NCI-H748 (cell line): ENCODE data around the gene INTS3.

Experiments used
- DNase-seq: peaks from one replicate; lab custom pipeline; 2025; ENCODE audit not compliant: unreplicated experiment; lab: John Stamatoyannopoulos, UW

Gene INTS3

GRCh38 chr1:153794624-153795329 is 66.9 kb downstream of the INTS3 start:
- DNase-seq, result no peak

- no peak for DNase-seq
Observed at GRCh38 chr1:153795330-153795837, 67.5 kb downstream of the INTS3 start.

- no peak for DNase-seq
Observed at GRCh38 chr1:153795934-153796785, 68.3 kb downstream of the INTS3 start.

DNA sequence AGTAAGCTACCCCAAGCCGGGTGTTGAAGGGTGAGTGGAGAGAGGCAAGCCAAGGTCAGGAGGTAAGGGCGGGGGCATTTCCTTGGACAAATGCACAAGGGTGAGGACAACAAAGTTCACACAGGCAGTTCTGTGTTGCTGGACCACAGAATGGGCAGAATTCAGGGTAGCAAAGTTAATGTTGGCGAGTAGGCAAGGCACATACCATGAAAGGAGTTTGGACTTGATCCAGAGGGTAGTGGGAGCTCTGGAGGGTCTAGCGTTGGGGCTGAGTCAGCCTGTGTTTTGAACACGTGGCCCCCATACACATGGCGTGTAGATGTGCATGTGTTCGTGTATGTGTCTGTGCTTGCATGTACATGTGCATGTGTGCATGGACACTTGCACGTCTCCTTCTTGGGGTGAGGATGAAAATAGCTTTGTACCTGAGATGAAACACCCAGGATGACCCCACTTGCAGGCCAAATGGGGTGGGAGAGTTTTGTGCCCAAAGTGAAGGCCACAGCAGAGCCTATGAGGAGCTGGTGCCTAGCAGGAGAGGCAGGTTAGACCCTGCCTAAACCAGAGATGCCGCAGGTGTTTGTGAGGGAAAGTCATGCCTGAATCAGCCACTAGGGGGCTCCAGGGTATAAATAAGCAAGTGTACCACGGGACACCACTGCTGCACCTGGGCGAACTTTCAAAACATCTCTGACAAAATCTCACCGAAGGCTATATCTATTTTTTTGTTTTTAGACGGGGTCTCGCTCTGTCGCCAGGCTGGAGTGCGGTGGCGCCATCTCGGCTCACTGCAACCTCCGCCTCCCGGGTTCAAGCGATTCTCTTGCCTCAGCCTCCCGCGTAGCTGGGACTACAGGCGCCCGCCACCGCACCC is 69.2 kb downstream of the INTS3 start:
- peak; percentile 73 for DNase-seq

DNA sequence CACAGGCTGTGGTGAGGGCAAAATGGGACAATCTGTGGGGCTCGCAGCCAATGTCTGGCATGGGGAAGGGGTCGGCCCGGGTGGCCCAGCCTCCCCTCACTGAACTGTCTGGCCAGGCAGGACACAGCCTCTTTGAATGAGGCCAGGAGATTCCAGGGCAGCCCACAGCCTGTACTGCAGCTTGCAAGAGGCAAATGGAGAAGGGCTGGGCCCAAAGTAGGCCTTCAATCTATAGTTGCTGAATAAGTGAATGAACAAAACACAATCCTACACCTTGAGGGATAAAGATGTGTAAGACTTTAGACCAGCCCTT is 70.6 kb downstream of the INTS3 start:
- no peak for DNase-seq

DNA sequence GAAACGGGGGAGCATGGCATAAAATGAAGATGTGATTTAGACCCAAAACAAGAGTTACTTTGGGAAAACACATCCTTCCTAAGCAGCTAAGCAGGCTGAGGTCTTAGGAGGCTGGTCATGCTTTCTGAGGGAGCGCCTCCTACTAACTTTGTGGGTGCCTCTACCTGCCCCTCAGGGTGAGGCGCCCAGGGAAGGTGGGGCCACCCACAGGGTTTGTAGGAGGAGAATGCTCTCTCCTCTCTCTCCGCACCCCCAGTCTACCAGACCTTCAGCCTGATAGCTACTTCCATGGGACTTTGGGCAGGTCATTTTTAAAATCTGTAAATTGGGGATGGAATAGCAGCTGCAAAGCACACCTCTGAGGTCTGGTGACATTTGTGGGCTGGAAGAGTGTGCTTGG is 71.2 kb downstream of the INTS3 start:
- no peak for DNase-seq

- no peak for DNase-seq
Observed at GRCh38 chr1:153799566-153800465, 72.0 kb downstream of the INTS3 start.

- no peak for DNase-seq
Observed at GRCh38 chr1:153800516-153800915, 72.7 kb downstream of the INTS3 start.

GRCh38 chr1:153801028-153801625 is 73.3 kb downstream of the INTS3 start:
- no peak for DNase-seq

DNA sequence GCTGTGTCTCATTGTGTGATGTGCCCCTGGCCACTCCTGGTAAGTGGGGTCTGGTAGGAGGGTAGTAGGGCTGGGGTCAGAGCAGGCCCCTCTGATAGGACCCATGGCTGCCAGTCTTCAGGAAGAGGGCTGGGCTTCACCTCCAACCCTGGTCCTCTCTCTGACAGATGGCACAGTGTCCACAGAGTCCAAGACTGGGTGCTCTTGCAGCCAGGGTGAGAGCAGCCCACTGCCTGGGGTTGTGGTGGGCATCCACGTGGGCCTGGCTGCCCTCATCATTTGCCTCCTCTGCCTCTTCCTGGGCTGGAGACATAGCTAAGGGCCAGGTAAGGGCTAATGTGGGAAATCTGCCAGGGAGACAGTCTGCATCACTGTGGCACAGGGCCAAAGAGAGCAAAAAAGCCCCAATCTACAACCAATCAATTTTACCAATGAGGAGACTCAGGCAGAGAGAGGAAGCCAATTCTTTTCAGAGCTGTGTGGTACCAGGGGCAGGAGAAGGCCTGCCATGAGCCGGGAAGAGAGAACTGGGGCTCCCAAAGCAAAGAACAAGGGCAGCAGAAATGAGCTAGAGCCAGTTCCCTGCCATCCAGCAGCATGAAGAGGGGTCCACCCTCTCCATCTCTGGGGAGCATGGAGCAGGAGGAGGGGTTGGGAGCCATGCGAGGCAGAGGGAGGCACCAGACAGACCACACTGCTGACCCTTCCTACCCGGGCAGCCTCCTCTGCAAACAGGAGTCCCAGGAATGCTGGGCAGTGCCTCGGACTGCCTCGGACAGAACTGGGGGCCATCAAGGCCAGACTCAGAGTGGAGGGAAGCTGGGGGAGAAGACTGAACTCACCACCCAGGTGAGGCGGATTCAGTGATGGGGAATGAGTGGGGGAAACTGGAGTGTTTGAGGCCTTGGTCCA is 74.2 kb downstream of the INTS3 start:
- no peak for DNase-seq

DNA sequence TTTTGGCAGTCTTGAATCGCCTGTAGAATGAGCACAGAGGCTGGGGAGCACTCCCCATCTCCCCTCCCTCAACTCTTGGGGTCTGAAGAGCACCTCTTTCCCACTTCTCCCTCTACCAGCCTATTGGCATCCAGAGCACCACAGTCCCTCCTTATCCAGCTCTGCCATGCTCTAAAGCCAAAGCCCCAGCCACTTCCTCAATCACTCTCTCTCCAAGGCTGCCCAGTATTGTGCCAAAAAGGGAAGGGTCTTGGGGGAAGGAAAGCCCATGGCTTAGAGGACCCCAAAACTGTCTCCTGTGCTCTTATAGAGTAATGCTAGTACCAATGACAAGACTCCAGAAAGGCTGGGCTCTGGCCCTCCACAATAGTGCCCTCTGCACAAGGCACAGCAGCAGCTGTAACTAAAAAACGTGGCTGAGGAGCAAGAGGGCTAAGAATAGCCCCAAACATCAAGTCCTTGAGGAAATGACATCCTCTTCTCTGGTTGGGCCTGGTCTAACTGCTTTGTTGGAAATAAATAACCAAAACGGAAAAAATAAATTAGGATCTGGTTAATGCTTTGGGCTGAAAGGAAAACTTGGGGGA is 75.7 kb downstream of the INTS3 start:
- DNase-seq, result no peak

DNA sequence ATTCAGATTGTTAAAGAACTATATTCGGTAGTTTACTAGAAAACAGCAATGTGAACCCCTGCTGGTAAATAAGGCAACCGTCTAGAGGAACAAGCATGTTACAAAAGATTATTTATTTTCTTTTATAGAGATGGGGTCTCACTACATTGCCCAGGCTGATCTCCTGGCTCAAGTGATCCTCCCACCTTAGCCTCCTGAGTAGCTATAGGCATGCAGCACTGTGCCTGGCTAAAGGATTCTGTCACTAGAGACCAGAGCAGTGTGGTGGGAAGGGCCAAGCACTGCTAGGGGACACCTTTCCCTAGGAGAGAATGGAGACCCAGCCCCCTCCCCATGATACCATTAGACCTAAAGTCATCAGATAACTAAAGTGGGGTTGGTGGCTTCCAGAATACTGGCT is 76.3 kb downstream of the INTS3 start:
- DNase-seq, result no peak

DNA sequence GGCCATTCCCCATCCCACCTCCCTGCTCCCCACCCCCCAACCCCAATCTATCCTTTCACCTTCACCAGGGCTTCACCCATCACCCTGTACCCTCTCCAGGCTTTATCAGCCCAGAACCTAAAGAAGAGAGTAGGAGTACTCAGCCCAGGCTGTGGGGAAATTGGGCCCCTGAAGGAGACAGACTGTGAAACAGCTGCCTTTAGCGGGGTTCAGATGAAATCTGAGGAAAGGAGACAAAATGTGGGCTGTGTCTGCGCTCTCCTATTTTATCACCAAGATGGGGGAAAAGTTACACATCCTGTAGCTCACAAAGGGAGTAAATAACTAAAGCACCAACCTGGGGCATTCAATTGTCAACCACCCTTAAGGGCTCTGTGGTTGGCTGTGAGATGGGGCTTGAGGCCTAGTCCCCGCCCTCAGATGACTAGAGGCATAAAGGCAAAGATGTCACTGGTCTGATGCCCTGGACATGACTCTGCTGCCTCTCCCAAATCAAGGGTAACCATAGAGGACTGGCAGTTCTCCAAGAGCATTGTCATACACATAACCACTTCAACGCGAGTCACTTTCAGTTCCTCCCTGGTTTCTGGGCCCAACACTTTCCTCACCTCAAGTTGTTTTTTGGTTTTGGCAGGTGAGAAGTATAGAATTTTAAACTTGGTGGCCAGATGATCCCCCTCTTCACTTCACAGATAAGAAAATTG is 77.3 kb downstream of the INTS3 start:
- DNase-seq, result no peak

GRCh38 chr1:153805886-153806719 is 78.3 kb downstream of the INTS3 start:
- DNase-seq, result no peak

DNA sequence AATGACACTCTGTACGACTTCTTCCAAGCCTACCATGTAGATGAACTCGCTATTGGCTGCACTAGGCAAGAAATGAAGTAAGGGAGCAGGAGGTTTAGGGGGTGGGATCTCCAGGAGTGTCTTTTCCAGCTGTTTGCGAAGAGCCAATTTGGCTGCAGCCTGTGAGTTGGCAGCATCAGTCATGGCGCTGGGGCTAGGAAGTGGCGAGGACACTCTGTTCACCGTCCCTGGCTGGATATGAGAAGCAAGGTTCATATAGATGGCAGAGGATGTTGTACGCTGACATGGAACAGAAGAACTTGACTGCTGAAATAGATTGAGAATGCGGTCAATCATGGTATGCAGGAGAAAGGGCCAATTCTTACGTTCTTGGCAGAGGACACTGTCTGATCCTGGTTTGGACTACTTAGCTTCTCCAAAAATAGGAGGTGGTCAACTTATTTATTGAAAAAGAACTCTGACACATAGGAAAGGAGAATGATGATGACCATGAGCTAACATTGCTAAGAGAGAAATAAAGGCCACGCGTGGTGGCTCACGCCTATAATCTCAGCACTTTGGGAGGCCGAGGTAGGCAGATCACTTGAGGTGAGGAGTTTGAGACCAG is 88.5 kb downstream of the INTS3 start:
- no peak for DNase-seq

- DNase-seq, result no peak
Observed at GRCh38 chr1:153818876-153819275, 91.0 kb downstream of the INTS3 start.
